Adrenal gland (tissue), 12 donors: Measurements from ENCODE around the gene PLD1. TPM values are rescaled to one million over a fixed set of nuclear protein-coding genes. Genes with fewer than 3 reads are reported as not detected.
A peak's percentile ranks its signal among the peaks of the same experiment; 100 is the strongest.

Source experiments
- DNase-seq, 7 donors: peaks; one replicate each; pipeline ENCODE4 v3.0.0-alpha.2; 2019 to 2020
- H3K27ac ChIP-seq, 5 donors: fragments of 200-600 bp; sonication (generic) in 4 of 5; 1 replicate in 3 of 5; 2 replicates in 2 of 5; pipeline versions ENCODE4 v1.5.1 to v1.8.0; 2016 to 2020; ENCODE audit warnings: mild to moderate bottlenecking in 1 of 5
- H3K27me3 ChIP-seq: fragments of 200-600 bp; 2 replicates; pipeline ENCODE4 v1.8.0; 2021
- H3K36me3 ChIP-seq, 2 donors: fragments of 200-600 bp; replicated peaks in 1 of 2; 1 replicate in 1 of 2; 2 replicates in 1 of 2; pipeline versions ENCODE4 v1.5.1 to v1.8.0; 2018 to 2022
- H3K4me1 ChIP-seq, 2 donors: fragments of 200-600 bp; replicated peaks in 1 of 2; 1 replicate in 1 of 2; 2 replicates in 1 of 2; pipeline versions ENCODE4 v1.5.1 to v1.8.0; 2018 to 2021
- H3K4me3 ChIP-seq, 4 donors: fragments of 200-600 bp; sonication (generic) in 3 of 4; one replicate each; pipeline ENCODE4 v1.5.1; 2016 to 2018
- H3K9me3 ChIP-seq, 3 donors: fragments of 200-600 bp; sonication (generic) in 1 of 3; replicated peaks in 1 of 3; 1 replicate in 2 of 3; 2 replicates in 1 of 3; pipeline versions ENCODE4 v1.5.1 to v1.8.0; 2016 to 2021
- POLR2A ChIP-seq, 2 donors: fragments of 450-650 bp; IDR thresholded peaks; one replicate each; pipeline ENCODE4 v1.6.1; 2017; ENCODE audit warnings: antibody characterized with exemption in 2 of 2, mild to moderate bottlenecking in 2 of 2, moderate library complexity in 1 of 2
- WGBS, 4 donors: extraction: QIAGEN DNeasy Blood & Tissue Kit in 2 of 4; methylation state at CpG; one replicate each; pipeline versions ENCODE4 v1.1.5 to v1.1.7; 2013 to 2017; 5-methylcytosine and 5-hydroxymethylcytosine counted together
- intact Hi-C, 2 donors: fragments of 100-400 bp; cut with DNase I; formaldehyde crosslinking; loops; one replicate each; pipeline versions ENCODE4 v1.14.1 to v1.15.0; 2022 to 2023
- polyA plus RNA-seq, 3 donors: library from polyadenylated mRNA; stranded (reverse); fragments of 200-250 nt in 2 of 3; fragments of 350-450 nt in 1 of 3; fragmentation: Illumina TruSeq in 1 of 3; extraction: RNeasy Lipid Tissue Mini Kit (QIAGEN cat#74804) in 1 of 3; gene quantifications; one replicate each; pipeline ENCODE4 v1.2.3, GENCODE V29; 2013 to 2014
- total RNA-seq, 9 donors: library from RNA; depleted of rRNA in 4 of 9; stranded (reverse); fragments of >200 nt in 4 of 9; fragments of 120-200 nt in 1 of 9; fragmentation: NEBNext Ultra II Directional in 1 of 9; extraction: Animal tissue kit (Norgen Biotek cat#: 25700) in 1 of 9; gene quantifications; one replicate each; pipeline versions ENCODE4 v1.1.0 to v1.2.4, GENCODE V29; 2013 to 2023
- TF ChIP-seq, protein P1 (sequence below), 6 experiments: fragments of 450-650 bp in 4 of 6; fragments of 200-600 bp in 2 of 6; sonication (generic) in 1 of 6; IDR thresholded peaks; 1 replicate in 5 of 6; 2 replicates in 1 of 6; pipeline versions ENCODE4 v1.5.1 to v1.8.0; 2016 to 2021; ENCODE audit warnings: antibody characterized with exemption in 6 of 6, mild to moderate bottlenecking in 2 of 6, moderate library complexity in 1 of 6
- donor health status: healthy with polysubstance abuse.
- donor health status: Bipolar disorder and iron deficiency.
- donor health status: DM: yes; HTN: yes; CAD: no.
- donor health status: DM: no; HTN: no; CAD: no.
- donor health status: DM: no; HTN: no; CAD: no.
- donor health status: DM: yes; HTN: yes; CAD: no.

The PLD1 gene
- total and polyA plus RNA-seq, 12 donors, result 25.7 to 178 (median 94.5) TPM

DNA sequence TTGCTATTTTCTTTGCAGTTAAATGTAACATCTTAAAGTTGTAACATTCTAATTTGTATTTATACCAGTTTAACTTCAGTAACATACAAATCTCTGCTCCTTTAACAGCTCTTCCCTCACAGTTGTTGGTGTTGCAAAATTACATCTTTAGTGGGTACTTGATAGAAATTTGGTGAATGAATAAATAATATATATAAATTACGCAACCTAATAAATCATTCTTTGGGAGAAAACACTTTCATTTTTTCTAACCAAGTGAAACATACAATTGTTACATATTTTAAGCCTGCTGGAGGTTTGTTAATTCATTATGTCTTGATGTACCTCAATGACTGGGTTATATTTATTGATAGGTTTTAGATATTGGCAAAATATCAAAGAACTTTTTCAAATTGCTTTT, 118.8 kb downstream of the PLD1 start:
- 96 to 98% (median 97%) methylated on average over 1 of the region's 1 CpG for WGBS, 4 donors
- Histone ChIP-seq H3K4me1 (peaks cover 14 to 33% of the 10 kb centered on the region in 2 donors), H3K36me3 (peaks cover 0 to 17% of the 10 kb centered on the region in 2 donors)

DNA sequence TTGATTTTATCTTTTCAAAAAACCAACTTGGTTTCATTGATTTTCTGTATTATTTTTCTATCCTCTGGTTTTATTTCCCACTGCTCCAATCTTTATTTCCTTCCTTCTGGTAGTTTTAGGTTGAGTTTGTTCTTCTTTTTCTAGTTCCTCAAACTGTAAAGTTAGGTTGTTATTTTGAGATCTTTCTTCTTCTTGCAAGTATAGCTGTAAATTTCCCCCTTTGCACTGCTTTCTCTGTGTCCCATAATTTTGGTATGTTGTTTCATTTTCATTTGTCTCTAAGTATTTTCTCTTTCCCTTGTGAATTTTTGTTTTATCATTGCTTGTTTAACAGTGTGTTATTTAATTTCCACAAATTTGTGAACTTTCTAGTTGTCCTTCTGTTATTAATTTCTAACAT, 120.0 kb downstream of the PLD1 start:
- no peak for TF ChIP-seq POLR2A (IDR thresholded peaks at IDR 0.05)
- intact Hi-C loops, result no loop called here
- Histone ChIP-seq H3K9me3 (no peaks in the 10 kb centered on the region), H3K4me3 (no peak overlapping the region), H3K27me3 (no peaks in the 10 kb centered on the region), H3K27ac (peak overlapping the region in 1 of 5 donors; percentile 40), H3K4me1 (peaks cover 9 to 22% of the 10 kb centered on the region in 2 donors), H3K36me3 (peaks cover 0 to 21% of the 10 kb centered on the region in 2 donors)
- no peak for DNase-seq

More for the DNA sequence above, 118.8 kb downstream of the PLD1 start:
- Histone ChIP-seq H3K4me3 (no peak overlapping the region), H3K27ac (no peak overlapping the region), H3K27me3 (no peaks in the 10 kb centered on the region), H3K9me3 (no peaks in the 10 kb centered on the region)
- intact Hi-C loops, result no loop called here
- TF ChIP-seq POLR2A (IDR thresholded peaks at IDR 0.05), result no peak
- TF ChIP-seq, protein P1, sequence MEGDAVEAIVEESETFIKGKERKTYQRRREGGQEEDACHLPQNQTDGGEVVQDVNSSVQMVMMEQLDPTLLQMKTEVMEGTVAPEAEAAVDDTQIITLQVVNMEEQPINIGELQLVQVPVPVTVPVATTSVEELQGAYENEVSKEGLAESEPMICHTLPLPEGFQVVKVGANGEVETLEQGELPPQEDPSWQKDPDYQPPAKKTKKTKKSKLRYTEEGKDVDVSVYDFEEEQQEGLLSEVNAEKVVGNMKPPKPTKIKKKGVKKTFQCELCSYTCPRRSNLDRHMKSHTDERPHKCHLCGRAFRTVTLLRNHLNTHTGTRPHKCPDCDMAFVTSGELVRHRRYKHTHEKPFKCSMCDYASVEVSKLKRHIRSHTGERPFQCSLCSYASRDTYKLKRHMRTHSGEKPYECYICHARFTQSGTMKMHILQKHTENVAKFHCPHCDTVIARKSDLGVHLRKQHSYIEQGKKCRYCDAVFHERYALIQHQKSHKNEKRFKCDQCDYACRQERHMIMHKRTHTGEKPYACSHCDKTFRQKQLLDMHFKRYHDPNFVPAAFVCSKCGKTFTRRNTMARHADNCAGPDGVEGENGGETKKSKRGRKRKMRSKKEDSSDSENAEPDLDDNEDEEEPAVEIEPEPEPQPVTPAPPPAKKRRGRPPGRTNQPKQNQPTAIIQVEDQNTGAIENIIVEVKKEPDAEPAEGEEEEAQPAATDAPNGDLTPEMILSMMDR (IDR thresholded peaks at IDR 0.05), result no peak
- DNase-seq, result no peak

DNA sequence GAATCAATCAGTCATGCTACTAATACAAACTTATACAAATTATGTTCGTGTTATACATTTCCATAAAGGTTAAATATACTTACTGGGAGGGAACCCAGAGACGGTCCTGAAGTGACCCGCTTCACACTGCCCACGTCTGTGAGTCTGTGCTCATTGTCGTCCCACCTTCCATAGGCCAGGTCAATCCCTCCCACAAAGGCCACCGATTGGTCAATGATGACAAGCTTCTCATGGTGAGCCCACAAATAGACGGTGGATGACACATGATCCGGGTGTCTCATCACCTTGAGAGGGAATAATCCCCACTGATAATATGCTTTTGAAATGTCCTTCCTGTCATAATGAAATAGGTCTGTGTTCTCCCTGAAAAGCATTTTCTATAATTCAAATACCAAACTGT, 121.7 kb downstream of the PLD1 start:
- Histone ChIP-seq H3K4me1 (peaks cover 4 to 12% of the 10 kb centered on the region in 2 donors), H3K9me3 (no peaks in the 10 kb centered on the region), H3K4me3 (no peak overlapping the region), H3K27me3 (no peaks in the 10 kb centered on the region), H3K36me3 (peaks cover 0 to 21% of the 10 kb centered on the region in 2 donors), H3K27ac (no peak overlapping the region)
- 65 to 78% (median 70%) methylated on average over 8 of the region's 8 CpGs for WGBS, 4 donors
- TF ChIP-seq, protein P1 (IDR thresholded peaks at IDR 0.05), result no peak
- no peak for TF ChIP-seq POLR2A (IDR thresholded peaks at IDR 0.05)
- intact Hi-C loops, result no loop called here
- peak in 1 of 7 donors; percentile 25 for DNase-seq

DNA sequence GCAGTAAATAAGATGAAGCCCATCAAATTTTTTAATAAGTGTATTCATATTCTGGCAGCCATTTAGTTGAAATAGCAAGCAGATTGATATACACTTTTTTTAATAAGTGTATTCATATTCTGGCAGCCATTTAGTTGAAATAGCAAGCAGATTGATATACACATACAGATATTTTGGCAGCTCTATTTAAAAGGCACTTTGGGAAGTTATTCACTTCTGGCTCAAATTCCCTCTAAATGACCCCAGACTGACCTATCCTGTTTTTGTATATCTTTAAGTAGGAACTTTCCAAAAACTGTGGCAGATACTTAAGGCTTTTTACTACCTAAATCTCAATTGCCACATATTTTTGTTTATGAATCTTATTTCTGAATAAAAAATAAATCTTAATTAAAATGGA, 122.3 kb downstream of the PLD1 start:
- DNase-seq, result no peak
- Histone ChIP-seq H3K27ac (no peak overlapping the region), H3K4me3 (no peak overlapping the region), H3K27me3 (no peaks in the 10 kb centered on the region), H3K36me3 (peaks cover 0 to 21% of the 10 kb centered on the region in 2 donors), H3K9me3 (no peaks in the 10 kb centered on the region), H3K4me1 (peaks cover 4 to 12% of the 10 kb centered on the region in 2 donors)
- TF ChIP-seq, protein P1 (IDR thresholded peaks at IDR 0.05), result no peak
- no peak for TF ChIP-seq POLR2A (IDR thresholded peaks at IDR 0.05)
- intact Hi-C loops, result no loop called here

DNA sequence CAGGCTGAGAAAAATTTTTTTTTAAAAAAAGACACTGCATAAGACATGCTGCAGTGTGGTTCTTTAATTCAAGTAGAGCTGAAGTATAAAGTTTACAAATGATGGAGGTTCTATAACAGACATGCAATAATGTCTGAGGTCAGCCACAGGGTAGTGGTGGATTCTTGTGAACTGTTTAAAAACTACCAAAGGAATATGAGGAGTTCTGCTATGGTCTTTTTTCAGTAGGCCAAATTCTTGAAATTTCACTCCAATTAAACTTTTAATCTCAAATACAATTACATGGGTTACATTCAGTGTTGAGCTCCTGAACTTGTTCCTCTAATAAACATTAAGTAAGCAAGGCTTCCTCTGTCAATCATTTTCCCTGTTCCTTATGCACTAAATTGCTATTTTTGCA, 122.7 kb downstream of the PLD1 start:
- Histone ChIP-seq H3K27ac (no peak overlapping the region), H3K9me3 (no peaks in the 10 kb centered on the region), H3K27me3 (no peaks in the 10 kb centered on the region), H3K4me1 (peaks cover 4 to 12% of the 10 kb centered on the region in 2 donors), H3K4me3 (no peak overlapping the region), H3K36me3 (peaks cover 0 to 21% of the 10 kb centered on the region in 2 donors)
- no peak for DNase-seq
- intact Hi-C loops, result no loop called here
- TF ChIP-seq POLR2A (IDR thresholded peaks at IDR 0.05), result no peak
- TF ChIP-seq, protein P1 (IDR thresholded peaks at IDR 0.05), result no peak
